BE2C (cell line): ENCODE results near the gene ZBTB16.

Experiments used
- DNase-seq: peaks from one replicate; pipeline ENCODE4 v3.0.0-alpha.2; 2020
- H3K27me3 ChIP-seq: fragments of 250-450 bp; sonication (Bioruptor Pico); 2 replicates; pipeline ENCODE4 v1.5.1; 2020; ENCODE audit warnings: mild to moderate bottlenecking
- H3K36me3 ChIP-seq: fragments of 250-450 bp; sonication (Bioruptor Pico); 2 replicates; pipeline ENCODE4 v1.5.1; 2020; ENCODE audit warnings: mild to moderate bottlenecking
- H3K4me1 ChIP-seq: fragments of 250-450 bp; sonication (Bioruptor Pico); 2 replicates; pipeline ENCODE4 v1.5.1; 2020
- H3K4me3 ChIP-seq: 2 replicates; pipeline ENCODE4 v1.5.1; 2011; ENCODE audit warnings: low read depth, low read length
- H3K9me3 ChIP-seq: fragments of 250-450 bp; sonication (Bioruptor Pico); 2 replicates; pipeline ENCODE4 v1.5.1; 2020
- TF ChIP-seq, protein P1 (sequence below): IDR thresholded peaks from 2 replicates; pipeline ENCODE4 v1.5.1; 2012; ENCODE audit warnings: mild to moderate bottlenecking, low read depth, low read length

ZBTB16 gene

DNA sequence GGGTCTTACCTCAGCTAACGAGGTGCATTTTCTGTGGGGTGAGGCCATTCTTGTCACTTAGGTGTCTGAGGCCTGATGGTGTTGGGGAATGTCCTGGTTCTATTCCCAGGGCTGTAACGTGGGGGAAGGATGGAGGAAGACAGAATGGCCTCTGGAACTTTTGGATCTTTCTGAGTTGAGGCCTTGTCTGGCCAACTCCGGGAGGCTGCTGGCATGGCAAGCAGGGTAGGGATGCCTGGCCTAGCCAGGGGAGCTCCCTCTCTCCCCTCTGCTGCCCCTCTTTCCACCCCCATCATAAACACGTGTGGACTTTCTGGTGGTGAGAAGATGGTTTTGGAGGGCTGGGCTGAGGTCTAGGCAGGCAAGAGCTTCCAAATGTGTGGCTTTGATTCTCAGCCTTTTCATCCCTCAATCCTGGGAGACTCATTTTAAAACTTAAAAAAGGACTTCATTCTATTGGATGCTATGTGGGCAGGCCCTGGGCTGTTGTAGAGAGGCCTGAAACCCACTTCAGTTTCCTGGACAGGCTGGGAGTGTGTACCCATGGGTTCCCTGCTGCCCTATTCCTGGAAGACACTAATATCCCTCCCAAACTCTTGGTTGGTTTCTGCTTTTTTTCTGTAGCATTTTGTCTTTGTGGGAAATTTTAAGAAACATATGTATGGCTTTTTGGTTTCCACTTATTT is 30.9 kb downstream of the ZBTB16 start:
- no peak overlapping the region for H3K4me3 ChIP-seq
- DNase-seq, result no peak
- no peaks in the 10 kb centered on the region for H3K4me1 ChIP-seq
- peaks cover 3% of the 10 kb centered on the region; the same call in 1 of the 2 replicates for H3K27me3 ChIP-seq
- H3K9me3 ChIP-seq, result no peaks in the 10 kb centered on the region
- H3K36me3 ChIP-seq, result no peaks in the 10 kb centered on the region
- TF ChIP-seq, protein P1, sequence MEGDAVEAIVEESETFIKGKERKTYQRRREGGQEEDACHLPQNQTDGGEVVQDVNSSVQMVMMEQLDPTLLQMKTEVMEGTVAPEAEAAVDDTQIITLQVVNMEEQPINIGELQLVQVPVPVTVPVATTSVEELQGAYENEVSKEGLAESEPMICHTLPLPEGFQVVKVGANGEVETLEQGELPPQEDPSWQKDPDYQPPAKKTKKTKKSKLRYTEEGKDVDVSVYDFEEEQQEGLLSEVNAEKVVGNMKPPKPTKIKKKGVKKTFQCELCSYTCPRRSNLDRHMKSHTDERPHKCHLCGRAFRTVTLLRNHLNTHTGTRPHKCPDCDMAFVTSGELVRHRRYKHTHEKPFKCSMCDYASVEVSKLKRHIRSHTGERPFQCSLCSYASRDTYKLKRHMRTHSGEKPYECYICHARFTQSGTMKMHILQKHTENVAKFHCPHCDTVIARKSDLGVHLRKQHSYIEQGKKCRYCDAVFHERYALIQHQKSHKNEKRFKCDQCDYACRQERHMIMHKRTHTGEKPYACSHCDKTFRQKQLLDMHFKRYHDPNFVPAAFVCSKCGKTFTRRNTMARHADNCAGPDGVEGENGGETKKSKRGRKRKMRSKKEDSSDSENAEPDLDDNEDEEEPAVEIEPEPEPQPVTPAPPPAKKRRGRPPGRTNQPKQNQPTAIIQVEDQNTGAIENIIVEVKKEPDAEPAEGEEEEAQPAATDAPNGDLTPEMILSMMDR, result no peak

- peaks cover 3% of the 10 kb centered on the region; the same call in 1 of the 2 replicates for H3K27me3 ChIP-seq
- no peaks in the 10 kb centered on the region for H3K9me3 ChIP-seq
- DNase-seq, result no peak
- TF ChIP-seq, protein P1, result no peak
- no peak overlapping the region for H3K4me3 ChIP-seq
- H3K4me1 ChIP-seq, result no peaks in the 10 kb centered on the region
- no peaks in the 10 kb centered on the region for H3K36me3 ChIP-seq
These were observed 31.5 kb downstream of the ZBTB16 start for GRCh38 chr11:114090976-114091375.

DNA sequence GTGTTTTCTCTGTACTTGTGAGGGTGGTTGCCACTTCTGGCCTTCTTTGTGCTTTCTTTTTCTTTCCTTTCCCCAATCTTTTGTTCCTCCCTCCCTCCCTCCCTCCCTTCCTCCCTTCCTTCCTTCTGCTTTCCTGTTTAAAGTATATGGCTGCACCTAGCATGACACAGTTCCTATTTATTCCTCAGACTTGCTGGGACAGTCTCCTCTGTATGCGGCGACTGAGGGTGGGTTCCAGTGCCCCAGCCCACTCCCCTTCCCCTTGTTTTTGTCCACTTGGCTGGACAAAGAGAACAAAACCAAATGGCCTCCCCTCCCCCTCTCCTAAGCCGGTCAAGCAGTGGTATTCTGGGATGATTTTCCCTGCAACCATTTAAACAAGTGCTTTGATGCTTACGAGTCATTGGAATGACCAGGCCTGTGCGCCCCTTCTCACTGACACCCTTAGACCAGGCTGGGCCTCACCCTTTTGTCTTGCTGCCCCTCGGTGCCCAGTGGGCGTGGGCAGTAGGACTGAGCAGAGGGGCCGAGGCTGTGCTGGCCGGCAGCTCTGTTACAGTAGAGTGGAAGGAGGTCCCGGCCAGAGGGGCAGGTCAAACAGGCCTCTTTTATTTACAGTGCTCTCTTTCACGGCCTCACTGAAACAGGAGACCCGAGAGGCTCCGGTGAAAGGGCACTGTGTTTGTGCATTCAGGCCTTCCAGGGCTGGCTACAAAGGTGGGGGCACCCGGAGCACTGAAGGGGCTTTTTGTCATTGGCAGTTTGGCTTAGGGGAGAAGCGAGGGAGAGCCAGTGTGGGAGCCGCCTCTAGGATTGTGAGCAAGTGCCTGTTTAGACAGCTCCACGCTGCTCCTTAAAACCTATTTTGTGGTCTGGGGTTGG is 32.2 kb downstream of the ZBTB16 start:
- peaks cover 9% of the 10 kb centered on the region for H3K27me3 ChIP-seq
- TF ChIP-seq, protein P1, result no peak
- H3K4me3 ChIP-seq, result no peak overlapping the region
- H3K4me1 ChIP-seq, result no peaks in the 10 kb centered on the region
- H3K9me3 ChIP-seq, result no peaks in the 10 kb centered on the region
- H3K36me3 ChIP-seq, result no peaks in the 10 kb centered on the region
- DNase-seq, result no peak

DNA sequence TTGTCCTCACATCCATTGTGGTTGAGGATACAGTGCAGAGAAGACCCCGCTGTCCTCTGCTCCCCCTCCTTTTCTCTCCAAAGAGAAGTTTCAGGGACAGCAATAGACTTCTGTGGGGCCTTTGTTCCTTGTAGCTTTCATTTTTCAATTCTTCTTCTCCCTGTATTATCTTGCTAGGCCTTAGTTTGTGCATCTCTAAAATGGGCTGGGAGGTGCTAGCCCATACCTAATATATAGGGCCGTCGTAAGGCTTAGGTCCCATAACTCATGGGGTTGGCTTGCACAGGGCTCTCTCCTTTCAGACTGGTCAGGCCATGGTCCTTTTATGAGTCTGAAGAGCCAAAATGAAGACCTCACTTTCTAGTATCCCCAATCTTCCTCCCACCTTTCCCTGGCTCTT is 33.0 kb downstream of the ZBTB16 start:
- Histone ChIP-seq H3K27me3 (peaks cover 11% of the 10 kb centered on the region), H3K36me3 (no peaks in the 10 kb centered on the region), H3K9me3 (no peaks in the 10 kb centered on the region), H3K4me3 (no peak overlapping the region), H3K4me1 (no peaks in the 10 kb centered on the region)
- DNase-seq, result no peak
- TF ChIP-seq, protein P1, result no peak

GRCh38 chr11:114092953-114093352 is 33.4 kb downstream of the ZBTB16 start:
- Histone ChIP-seq H3K4me1 (no peaks in the 10 kb centered on the region), H3K36me3 (no peaks in the 10 kb centered on the region), H3K9me3 (no peaks in the 10 kb centered on the region), H3K4me3 (no peak overlapping the region), H3K27me3 (peaks cover 16% of the 10 kb centered on the region)
- TF ChIP-seq, protein P1, result no peak
- no peak for DNase-seq

DNA sequence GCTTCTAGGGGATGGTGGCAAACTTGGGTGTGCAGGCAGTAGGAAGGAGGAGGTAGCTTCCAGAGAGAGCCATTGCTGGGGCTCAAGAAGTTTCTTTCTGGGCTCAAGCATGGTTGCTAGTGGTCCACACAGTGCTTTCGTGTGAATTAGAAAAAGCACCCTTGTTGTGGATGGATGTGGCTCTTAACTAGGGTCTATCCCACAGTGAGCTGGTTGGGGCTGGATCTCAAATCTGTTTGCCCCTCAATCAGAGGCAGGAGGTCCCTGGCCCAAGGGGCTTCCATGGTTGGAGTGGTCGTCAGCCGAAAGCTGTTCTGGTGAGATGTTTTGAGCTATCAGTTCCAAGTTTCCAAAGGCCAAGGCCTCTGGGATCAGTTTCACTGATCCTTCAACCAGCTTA is 35.0 kb downstream of the ZBTB16 start:
- DNase-seq, result no peak
- TF ChIP-seq, protein P1, result no peak
- peaks cover 24% of the 10 kb centered on the region for H3K27me3 ChIP-seq
- H3K4me1 ChIP-seq, result no peaks in the 10 kb centered on the region; the same call in 1 of the 2 replicates
- H3K9me3 ChIP-seq, result no peaks in the 10 kb centered on the region
- H3K4me3 ChIP-seq, result no peak overlapping the region
- no peaks in the 10 kb centered on the region for H3K36me3 ChIP-seq
